CD4-positive, alpha-beta memory T cell (primary cell): ENCODE measurements around the gene ARRDC3. TPM values are rescaled to one million over a fixed set of nuclear protein-coding genes. Genes with fewer than 3 reads are reported as not detected.
"Not testable (repeated sequence)": the region's sequence is repeated elsewhere in the genome, so short reads cannot be mapped to it uniquely, and the experiment has no call there.

Experiments
- CTCF ChIA-PET: fragments of 350-600 bp; sonication (Branson Sonifier 250); formaldehyde crosslinking; loops from one replicate; lab custom pipeline; 2021; ENCODE audit warnings: inconsistent platforms; ENCODE audit not compliant: partially characterized antibody; lab: Charles Lee
- POLR2A ChIA-PET: fragments of 350-600 bp; sonication (Branson Sonifier 250); formaldehyde crosslinking; loops from one replicate; lab custom pipeline; 2021; ENCODE audit not compliant: partially characterized antibody; lab: Charles Lee
- DNase-seq, 5 donors: peaks; one replicate each; pipeline versions ENCODE4 v3.0.0 to v3.0.0-alpha.2; 2020 to 2022; ENCODE audit warnings: mixed read lengths in 1 of 5
- H3K27ac ChIP-seq: one replicate; pipeline ENCODE4 v1.7.0; 2013; ENCODE audit warnings: low read depth, low read length
- H3K27me3 ChIP-seq: 2 replicates; pipeline ENCODE4 v1.7.0; 2013; ENCODE audit warnings: mild to moderate bottlenecking, low read length, moderate library complexity; ENCODE audit not compliant: insufficient read depth
- H3K36me3 ChIP-seq: 2 replicates; pipeline ENCODE4 v1.7.0; 2013; ENCODE audit warnings: mild to moderate bottlenecking, low read length, moderate library complexity; ENCODE audit not compliant: insufficient read depth
- H3K4me1 ChIP-seq: 2 replicates; pipeline ENCODE4 v1.7.0; 2013; ENCODE audit warnings: mild to moderate bottlenecking, low read length, moderate library complexity; ENCODE audit not compliant: insufficient read depth
- H3K4me3 ChIP-seq, 2 donors: one replicate each; pipeline ENCODE4 v1.7.0; 2013; ENCODE audit warnings: low read length in 2 of 2, mild to moderate bottlenecking in 1 of 2
- H3K9me3 ChIP-seq, 2 donors: one replicate each; pipeline ENCODE4 v1.7.0; 2013; ENCODE audit warnings: low read length in 2 of 2, control low read depth in 1 of 2; ENCODE audit not compliant: control insufficient read depth in 1 of 2
- H3K27ac Mint-ChIP-seq, 7 donors: one replicate each; pipeline ENCODE4 v1.8.0; 2020 to 2021; ENCODE audit warnings: mixed read lengths in 7 of 7, mild to moderate bottlenecking in 6 of 7, inconsistent platforms in 3 of 7, moderate library complexity in 3 of 7
- H3K27me3 Mint-ChIP-seq, 2 donors: one replicate each; pipeline ENCODE4 v1.8.0; 2020 to 2021; ENCODE audit warnings: mixed read lengths in 2 of 2
- H3K36me3 Mint-ChIP-seq, 2 donors: one replicate each; pipeline ENCODE4 v1.8.0; 2020 to 2021; ENCODE audit warnings: mixed read lengths in 2 of 2, inconsistent platforms in 1 of 2, mild to moderate bottlenecking in 1 of 2
- H3K4me1 Mint-ChIP-seq, 4 donors: one replicate each; pipeline ENCODE4 v1.8.0; 2020 to 2021; ENCODE audit warnings: mixed read lengths in 4 of 4, mild to moderate bottlenecking in 1 of 4
- H3K4me3 Mint-ChIP-seq, 8 donors: one replicate each; pipeline ENCODE4 v1.8.0; 2020 to 2021; ENCODE audit warnings: mixed read lengths in 8 of 8, mild to moderate bottlenecking in 7 of 8, moderate library complexity in 6 of 8, inconsistent platforms in 3 of 8
- H3K9me3 Mint-ChIP-seq, 8 donors: one replicate each; pipeline ENCODE4 v1.8.0; 2020 to 2021; ENCODE audit warnings: mixed read lengths in 8 of 8, mild to moderate bottlenecking in 5 of 8, inconsistent platforms in 3 of 8, moderate library complexity in 1 of 8
- intact Hi-C: fragments of 100-400 bp; cut with micrococcal nuclease; formaldehyde crosslinking; loops from one replicate; pipeline ENCODE4 v1.15.1; 2023
- polyA plus RNA-seq, 2 donors: library from polyadenylated mRNA; unstranded; fragments of 300-500 nt; fragmentation: Illumina TruSeq; gene quantifications; one replicate each; pipeline ENCODE4 v1.2.3, GENCODE V29; 2021
- total RNA-seq, 2 experiments: library from RNA; stranded (reverse); gene quantifications; one replicate each; pipeline ENCODE4 v1.2.3, GENCODE V29; 2021

ARRDC3 gene
- total and polyA plus RNA-seq, 4 experiments from 2014 or later: 46.7 to 130 (median 95.0) TPM

GRCh38 chr5:91340532-91340931 lies 42.6 kb downstream of the ARRDC3 start:
- H3K27me3 ChIP-seq: no peaks in the 10 kb centered on the region
- no peak overlapping the region for H3K27ac ChIP-seq
- no peaks in the 10 kb centered on the region for H3K36me3 ChIP-seq
- H3K4me1 ChIP-seq: no peaks in the 10 kb centered on the region
- CTCF ChIA-PET: interaction anchor here (0.6 to 1.3 kb wide), 3 partner anchors 13 to 79 kb away, joined by 3 to 4 read pairs (median 3); no protein-coding TSS in a partner anchor
- DNase-seq: no peak
- POLR2A ChIA-PET: no interaction called here
- peaks cover 0 to 1% of the 10 kb centered on the region in 2 donors for H3K27me3 Mint-ChIP-seq
- intact Hi-C loops: no loop called here
- H3K9me3 Mint-ChIP-seq: peaks cover 0 to 2% (median 0%) of the 10 kb centered on the region in 8 donors
- no peak overlapping the region for H3K27ac Mint-ChIP-seq
- H3K36me3 Mint-ChIP-seq: no peaks in the 10 kb centered on the region
- no peak overlapping the region for H3K4me3 Mint-ChIP-seq
- no peaks in the 10 kb centered on the region for H3K9me3 ChIP-seq
- H3K4me3 ChIP-seq: no peak overlapping the region
- H3K4me1 Mint-ChIP-seq: peaks cover 0 to 1% (median 0%) of the 10 kb centered on the region in 4 donors

- H3K36me3 Mint-ChIP-seq: no peaks in the 10 kb centered on the region
- no peaks in the 10 kb centered on the region for H3K36me3 ChIP-seq
- DNase-seq: no peak
- H3K27me3 ChIP-seq: no peaks in the 10 kb centered on the region
- H3K27me3 Mint-ChIP-seq: peaks cover 0 to 1% of the 10 kb centered on the region in 2 donors
- intact Hi-C loops: no loop called here
- CTCF ChIA-PET: no interaction called here
- H3K27ac ChIP-seq: no peak overlapping the region
- no peak overlapping the region for H3K4me3 ChIP-seq
- H3K4me3 Mint-ChIP-seq: no peak overlapping the region
- H3K4me1 ChIP-seq: no peaks in the 10 kb centered on the region
- H3K9me3 ChIP-seq: no peaks in the 10 kb centered on the region
- H3K27ac Mint-ChIP-seq: no peak overlapping the region
- POLR2A ChIA-PET: no interaction called here
- no peaks in the 10 kb centered on the region for H3K4me1 Mint-ChIP-seq
- H3K9me3 Mint-ChIP-seq: peaks cover 0 to 2% (median 0%) of the 10 kb centered on the region in 8 donors
Measured at GRCh38 chr5:91339063-91339705, 43.9 kb downstream of the ARRDC3 start.

- no peak overlapping the region for H3K4me3 ChIP-seq
- CTCF ChIA-PET: interaction anchor here (1.5 kb wide), 1 partner anchor 53 kb away, joined by 6 read pairs; no protein-coding TSS in a partner anchor
- Mint-ChIP-seq H3K9me3 (no peaks in the 10 kb centered on the region), H3K27me3 (peaks cover 0 to 2% of the 10 kb centered on the region in 2 donors), H3K4me3 (no peak overlapping the region), H3K27ac (peak overlapping the region in 1 of 7 donors; percentile 58), H3K36me3 (no peaks in the 10 kb centered on the region), H3K4me1 (peaks cover 9 to 18% (median 9%) of the 10 kb centered on the region in 4 donors)
- no peak for DNase-seq
- H3K4me1 ChIP-seq: no peaks in the 10 kb centered on the region
- no peak overlapping the region for H3K27ac ChIP-seq
- no peaks in the 10 kb centered on the region for H3K27me3 ChIP-seq
- intact Hi-C loops: no loop called here
- no peaks in the 10 kb centered on the region for H3K36me3 ChIP-seq
- H3K9me3 ChIP-seq: no peaks in the 10 kb centered on the region
- POLR2A ChIA-PET: interaction anchor here (0.9 kb wide), 1 partner anchor 18 kb away, joined by 5 read pairs; no protein-coding TSS in a partner anchor
Measured at GRCh38 chr5:91332267-91333045, 50.7 kb downstream of the ARRDC3 start.

- intact Hi-C loops: no loop called here
- ChIA-PET CTCF (interaction anchor here (1.5 kb wide), 1 partner anchor 54 kb away, joined by 6 read pairs; no protein-coding TSS in a partner anchor), POLR2A (interaction anchor here (0.9 kb wide), 1 partner anchor 17 kb away, joined by 5 read pairs; no protein-coding TSS in a partner anchor)
- Histone ChIP-seq H3K4me1 (no peaks in the 10 kb centered on the region), H3K9me3 (no peaks in the 10 kb centered on the region), H3K4me3 (no peak overlapping the region), H3K27ac (no peak overlapping the region), H3K27me3 (no peaks in the 10 kb centered on the region), H3K36me3 (no peaks in the 10 kb centered on the region)
- Mint-ChIP-seq H3K9me3 (no peaks in the 10 kb centered on the region), H3K4me1 (peaks cover 9 to 18% (median 9%) of the 10 kb centered on the region in 4 donors), H3K4me3 (no peak overlapping the region), H3K27me3 (peaks cover 0 to 3% of the 10 kb centered on the region in 2 donors), H3K27ac (no peak overlapping the region), H3K36me3 (no peaks in the 10 kb centered on the region)
- no peak for DNase-seq
Measured at GRCh38 chr5:91331705-91332104, 51.4 kb downstream of the ARRDC3 start.

GRCh38 chr5:91329283-91329682 lies 53.8 kb downstream of the ARRDC3 start:
- H3K27me3 ChIP-seq: no peaks in the 10 kb centered on the region
- CTCF ChIA-PET: interaction anchor here (0.9 to 1.8 kb wide), 3 partner anchors 13 to 56 kb away, joined by 3 to 6 read pairs (median 3); no protein-coding TSS in a partner anchor
- H3K36me3 ChIP-seq: no peaks in the 10 kb centered on the region
- no peaks in the 10 kb centered on the region for H3K36me3 Mint-ChIP-seq
- no peak for DNase-seq
- H3K9me3 Mint-ChIP-seq: no peaks in the 10 kb centered on the region
- no peaks in the 10 kb centered on the region for H3K9me3 ChIP-seq
- no peak overlapping the region for H3K4me3 Mint-ChIP-seq
- peaks cover 2 to 5% of the 10 kb centered on the region in 2 donors for H3K27me3 Mint-ChIP-seq
- H3K4me1 Mint-ChIP-seq: peaks cover 9 to 18% (median 9%) of the 10 kb centered on the region in 4 donors
- intact Hi-C loops: no loop called here
- no peak overlapping the region for H3K4me3 ChIP-seq
- no peaks in the 10 kb centered on the region for H3K4me1 ChIP-seq
- POLR2A ChIA-PET: interaction anchor here (1.6 kb wide), 1 partner anchor 18 kb away, joined by 3 read pairs; no protein-coding TSS in a partner anchor
- H3K27ac ChIP-seq: no peak overlapping the region
- no peak overlapping the region for H3K27ac Mint-ChIP-seq

- no peak overlapping the region for H3K27ac ChIP-seq
- POLR2A ChIA-PET: interaction anchor here (1.6 kb wide), 1 partner anchor 17 kb away, joined by 3 read pairs; no protein-coding TSS in a partner anchor
- peaks cover 9 to 18% (median 9%) of the 10 kb centered on the region in 4 donors for H3K4me1 Mint-ChIP-seq
- no peak overlapping the region for H3K4me3 Mint-ChIP-seq
- CTCF ChIA-PET: interaction anchor here (1.0 to 1.8 kb wide), 2 partner anchors 46 to 56 kb away, joined by 3 to 6 read pairs; no protein-coding TSS in a partner anchor
- no peak for DNase-seq
- no peaks in the 10 kb centered on the region for H3K27me3 ChIP-seq
- no peaks in the 10 kb centered on the region for H3K9me3 Mint-ChIP-seq
- no peaks in the 10 kb centered on the region for H3K36me3 ChIP-seq
- H3K4me3 ChIP-seq: no peak overlapping the region
- intact Hi-C loops: no loop called here
- no peak overlapping the region for H3K27ac Mint-ChIP-seq
- no peaks in the 10 kb centered on the region for H3K4me1 ChIP-seq
- no peaks in the 10 kb centered on the region for H3K9me3 ChIP-seq
- no peaks in the 10 kb centered on the region for H3K36me3 Mint-ChIP-seq
- H3K27me3 Mint-ChIP-seq: peaks cover 2 to 5% of the 10 kb centered on the region in 2 donors
Measured at GRCh38 chr5:91328743-91329142, 54.4 kb downstream of the ARRDC3 start.

GRCh38 chr5:91322981-91323380 lies 60.1 kb downstream of the ARRDC3 start:
- H3K27ac ChIP-seq, H3K4me3 Mint-ChIP-seq, H3K4me1 Mint-ChIP-seq, H3K9me3 ChIP-seq, CTCF ChIA-PET, intact Hi-C loops, H3K4me3 ChIP-seq, H3K27ac Mint-ChIP-seq, H3K27me3 ChIP-seq, H3K27me3 Mint-ChIP-seq, DNase-seq, H3K4me1 ChIP-seq, H3K36me3 Mint-ChIP-seq, H3K9me3 Mint-ChIP-seq, POLR2A ChIA-PET, H3K36me3 ChIP-seq: not testable (repeated sequence)
